Gastroesophageal sphincter (tissue), 4 donors: ENCODE measurements around the gene S100A16. TPM values are rescaled to one million over a fixed set of nuclear protein-coding genes. Genes with fewer than 3 reads are reported as not detected.

ENCODE experiments used
- ATAC-seq: fragments of 150-250 bp; one replicate; pipeline ENCODE4 v1.9.1; 2016; ENCODE audit warnings: mild to moderate bottlenecking, moderate library complexity
- H3K27ac ChIP-seq, 4 donors: fragments of 200-600 bp; sonication (generic) in 3 of 4; 1 replicate in 3 of 4; 2 replicates in 1 of 4; pipeline ENCODE4 v1.5.1; 2016 to 2019
- H3K27me3 ChIP-seq: fragments of 200-600 bp; sonication (generic); one replicate; pipeline ENCODE4 v1.5.1; 2019
- H3K36me3 ChIP-seq, 2 donors: fragments of 200-600 bp; sonication (generic); one replicate each; pipeline ENCODE4 v1.5.1; 2019; ENCODE audit warnings: control low read depth in 1 of 2
- H3K4me1 ChIP-seq, 3 donors: fragments of 200-600 bp; sonication (generic); 1 replicate in 2 of 3; 2 replicates in 1 of 3; pipeline ENCODE4 v1.5.1; 2016 to 2019; ENCODE audit warnings: control low read depth in 2 of 3
- H3K4me3 ChIP-seq, 2 donors: fragments of 200-600 bp; sonication (generic); one replicate each; pipeline ENCODE4 v1.5.1; 2019; ENCODE audit warnings: mild to moderate bottlenecking in 1 of 2, moderate library complexity in 1 of 2
- H3K9me3 ChIP-seq, 3 donors: fragments of 200-600 bp; sonication (generic); one replicate each; pipeline ENCODE4 v1.5.1; 2017 to 2019; ENCODE audit warnings: control low read depth in 2 of 3
- EP300 ChIP-seq: sonication (generic); formaldehyde crosslinking; IDR thresholded peaks from one replicate; pipeline ENCODE4 v1.6.1; 2017; ENCODE audit warnings: antibody characterized with exemption, mild to moderate bottlenecking
- POLR2A ChIP-seq, 2 donors: fragments of 450-650 bp; IDR thresholded peaks; one replicate each; pipeline ENCODE4 v1.6.1; 2017; ENCODE audit warnings: antibody characterized with exemption in 2 of 2, mild to moderate bottlenecking in 2 of 2, moderate library complexity in 1 of 2
- POLR2AphosphoS5 ChIP-seq: sonication (generic); formaldehyde crosslinking; IDR thresholded peaks from one replicate; pipeline ENCODE4 v1.6.1; 2017; ENCODE audit warnings: antibody characterized with exemption
- WGBS, 2 donors: methylation state at CpG; one replicate each; pipeline ENCODE4 v1.1.5; 2018; ENCODE audit warnings: low coverage in 1 of 2; 5-methylcytosine and 5-hydroxymethylcytosine counted together
- total RNA-seq, 4 donors: library from RNA; depleted of rRNA; stranded (reverse); fragments of >200 nt; gene quantifications; one replicate each; pipeline ENCODE4 v1.1.0, GENCODE V29; 2016
- TF ChIP-seq, protein P1 (sequence below), 4 experiments: fragments of 200-600 bp in 2 of 4; fragments of 450-650 bp in 2 of 4; sonication (generic) in 1 of 4; IDR thresholded peaks; one replicate each; pipeline ENCODE4 v1.5.1; 2017 to 2019; ENCODE audit warnings: antibody characterized with exemption in 4 of 4, mild to moderate bottlenecking in 2 of 4, moderate library complexity in 2 of 4

Gene S100A16
- total RNA-seq, 4 donors from 2014 or later, result 49.7 to 121 (median 71.5) TPM

DNA sequence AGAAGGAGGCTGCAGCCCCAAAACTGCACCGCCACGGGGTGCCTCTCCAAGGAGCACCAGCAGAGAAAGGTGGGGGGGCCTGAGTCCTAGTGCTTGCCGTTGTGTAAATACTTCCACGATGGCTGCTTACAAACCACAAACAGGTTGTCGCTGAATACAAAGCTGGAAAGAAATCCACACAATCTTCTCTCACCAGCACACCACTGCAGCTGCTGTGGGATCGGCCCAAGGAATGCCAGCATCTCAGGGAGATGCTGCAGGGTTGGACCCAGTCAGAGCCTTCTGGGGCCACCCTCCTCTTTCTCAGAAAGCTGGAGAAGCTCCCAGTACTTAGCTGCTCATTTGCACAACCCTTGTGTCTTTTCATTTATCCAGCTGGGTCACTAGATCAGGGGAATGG is 6.2 kb upstream of the S100A16 start:
- ATAC-seq, result no peak
- peaks cover 0 to 17% (median 15%) of the 10 kb centered on the region in 3 donors for H3K4me1 ChIP-seq
- H3K4me3 ChIP-seq, result no peak overlapping the region
- WGBS, 2 donors, result 98% methylated on average over 6 of the region's 6 CpGs; no CpG with 5 or more reads in 1 of the 2 donors
- H3K27ac ChIP-seq, result no peak overlapping the region
- H3K36me3 ChIP-seq, result peaks cover 0 to 44% of the 10 kb centered on the region in 2 donors
- no peaks in the 10 kb centered on the region for H3K27me3 ChIP-seq
- no peaks in the 10 kb centered on the region for H3K9me3 ChIP-seq
- TF ChIP-seq EP300 (no peak), POLR2A (IDR thresholded peaks at IDR 0.05) (no peak), POLR2AphosphoS5 (no peak)
- TF ChIP-seq, protein P1, sequence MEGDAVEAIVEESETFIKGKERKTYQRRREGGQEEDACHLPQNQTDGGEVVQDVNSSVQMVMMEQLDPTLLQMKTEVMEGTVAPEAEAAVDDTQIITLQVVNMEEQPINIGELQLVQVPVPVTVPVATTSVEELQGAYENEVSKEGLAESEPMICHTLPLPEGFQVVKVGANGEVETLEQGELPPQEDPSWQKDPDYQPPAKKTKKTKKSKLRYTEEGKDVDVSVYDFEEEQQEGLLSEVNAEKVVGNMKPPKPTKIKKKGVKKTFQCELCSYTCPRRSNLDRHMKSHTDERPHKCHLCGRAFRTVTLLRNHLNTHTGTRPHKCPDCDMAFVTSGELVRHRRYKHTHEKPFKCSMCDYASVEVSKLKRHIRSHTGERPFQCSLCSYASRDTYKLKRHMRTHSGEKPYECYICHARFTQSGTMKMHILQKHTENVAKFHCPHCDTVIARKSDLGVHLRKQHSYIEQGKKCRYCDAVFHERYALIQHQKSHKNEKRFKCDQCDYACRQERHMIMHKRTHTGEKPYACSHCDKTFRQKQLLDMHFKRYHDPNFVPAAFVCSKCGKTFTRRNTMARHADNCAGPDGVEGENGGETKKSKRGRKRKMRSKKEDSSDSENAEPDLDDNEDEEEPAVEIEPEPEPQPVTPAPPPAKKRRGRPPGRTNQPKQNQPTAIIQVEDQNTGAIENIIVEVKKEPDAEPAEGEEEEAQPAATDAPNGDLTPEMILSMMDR (IDR thresholded peaks at IDR 0.05), result no peak

DNA sequence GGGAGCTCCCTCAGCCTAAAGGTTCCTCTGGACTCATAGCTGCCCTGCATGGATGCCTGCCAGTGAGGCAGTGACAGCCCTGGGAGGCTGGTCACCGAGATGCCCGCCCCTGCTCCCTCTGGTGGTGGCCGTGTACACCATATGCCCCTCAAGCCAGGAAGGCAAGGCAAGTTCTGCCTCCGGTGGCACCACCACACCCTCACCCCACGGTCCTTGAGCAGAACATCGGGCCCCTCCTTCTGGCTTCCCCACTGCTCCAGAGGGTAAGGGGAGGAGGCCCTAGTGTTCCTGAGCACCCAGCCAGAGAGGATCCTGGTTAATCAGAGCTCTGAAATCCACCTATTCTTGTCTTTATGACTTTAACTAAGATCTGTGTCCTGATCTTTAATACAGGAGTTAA is 4.7 kb upstream of the S100A16 start:
- ATAC-seq, result peak; percentile 82

DNA sequence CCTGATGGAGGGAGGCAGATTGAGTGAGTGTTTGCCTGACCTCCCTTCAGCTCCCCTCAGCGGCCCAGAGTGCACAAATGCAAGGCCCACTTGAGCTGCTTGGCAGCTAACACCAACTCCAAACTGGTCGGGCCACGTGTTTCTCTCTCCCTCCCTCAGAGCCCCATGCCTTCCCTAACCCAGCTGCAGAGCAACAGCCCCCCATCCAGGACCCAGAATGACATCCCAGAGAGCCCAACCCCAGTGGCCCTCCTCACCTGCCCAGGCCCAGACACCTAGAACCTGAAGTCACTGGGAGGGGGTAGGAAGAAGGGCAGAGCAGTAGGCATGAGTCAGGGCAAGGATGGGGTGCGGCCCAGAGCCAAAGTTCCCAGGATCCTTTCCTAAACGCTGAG is 4.0 kb upstream of the S100A16 start:
- Histone ChIP-seq H3K4me3 (no peak overlapping the region), H3K36me3 (peaks cover 0 to 27% of the 10 kb centered on the region in 2 donors), H3K9me3 (no peaks in the 10 kb centered on the region), H3K27me3 (no peaks in the 10 kb centered on the region), H3K4me1 (peaks cover 0 to 22% (median 19%) of the 10 kb centered on the region in 3 donors), H3K27ac (peak overlapping the region in 2 of 4 donors; percentile 53)
- 44 to 80% methylated on average over 1 to 4 of the region's 5 CpGs for WGBS, 2 donors
- TF ChIP-seq POLR2A (IDR thresholded peaks at IDR 0.05), result no peak
- TF ChIP-seq POLR2AphosphoS5, result no peak
- no peak for TF ChIP-seq EP300
- TF ChIP-seq, protein P1 (IDR thresholded peaks at IDR 0.05), result no peak
- ATAC-seq, result no peak

More for the DNA sequence above, 4.7 kb upstream of the S100A16 start:
- Histone ChIP-seq H3K4me1 (peaks cover 0 to 20% (median 19%) of the 10 kb centered on the region in 3 donors), H3K27ac (peak overlapping the region in 2 of 4 donors; percentile 53), H3K4me3 (no peak overlapping the region), H3K27me3 (no peaks in the 10 kb centered on the region), H3K36me3 (peaks cover 0 to 30% of the 10 kb centered on the region in 2 donors), H3K9me3 (no peaks in the 10 kb centered on the region)
- TF ChIP-seq POLR2A (IDR thresholded peaks at IDR 0.05), result no peak
- TF ChIP-seq, protein P1 (IDR thresholded peaks at IDR 0.05), result peak in 2 of 4 experiments; percentile 56 to 58
- WGBS, 2 donors, result no CpG with 5 or more reads among the region's 6 CpGs

DNA sequence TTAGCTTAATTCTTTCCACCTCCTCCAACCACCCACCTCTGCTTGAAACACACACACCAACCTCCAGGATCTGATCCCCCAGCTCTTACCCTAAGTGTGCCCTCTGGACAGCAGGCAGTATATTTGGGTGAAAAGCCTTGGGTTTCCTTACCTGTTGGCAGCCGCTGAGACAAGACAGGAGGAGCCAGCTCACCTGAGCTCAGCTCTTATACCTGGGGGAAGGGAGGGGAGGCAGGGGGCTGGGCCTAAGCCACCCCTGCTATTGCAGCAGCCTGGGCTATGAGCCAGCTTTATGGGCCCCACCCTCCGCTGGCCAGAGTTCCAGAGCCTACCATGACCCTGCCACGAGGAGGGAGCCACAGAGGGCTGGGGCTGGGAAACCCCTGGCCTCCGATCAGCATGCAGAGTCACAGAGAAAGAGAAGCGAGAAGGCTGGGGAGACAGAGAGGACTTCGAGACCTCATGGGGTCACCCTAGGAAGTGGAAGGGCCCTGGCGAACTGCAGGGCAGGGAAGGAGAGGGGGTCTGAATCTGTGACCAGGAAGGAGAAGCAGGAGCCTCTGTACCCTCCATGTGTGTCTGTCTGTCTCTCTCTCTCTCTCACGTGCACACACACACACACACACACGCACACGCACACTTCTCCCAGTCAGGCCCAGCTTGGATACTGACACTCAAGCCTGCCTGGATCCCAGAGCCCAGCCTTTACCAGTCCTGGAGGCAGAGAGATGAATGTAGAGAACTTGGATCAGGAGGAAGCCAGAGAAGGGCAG is 3.4 kb upstream of the S100A16 start, which contains the start of gene S100A14:
Gene S100A14, minus strand, starts transcription at position 182 of the 773 bp plus-strand sequence. CDS start 467 bp downstream, outside the sequence.
- 40 to 77% methylated on average over 1 to 2 of the region's 10 CpGs for WGBS, 2 donors
- Histone ChIP-seq H3K4me1 (peaks cover 0 to 28% (median 22%) of the 10 kb centered on the region in 3 donors), H3K27me3 (no peaks in the 10 kb centered on the region), H3K36me3 (peaks cover 0 to 27% of the 10 kb centered on the region in 2 donors), H3K9me3 (no peaks in the 10 kb centered on the region), H3K4me3 (no peak within 1 kb of the TSS), H3K27ac (peak within 1 kb of the TSS in 2 of 4 donors; percentile 53)
- TF ChIP-seq EP300 (no peak), POLR2A (IDR thresholded peaks at IDR 0.05) (no peak), POLR2AphosphoS5 (no peak)
- TF ChIP-seq, protein P1 (IDR thresholded peaks at IDR 0.05), result no peak
- ATAC-seq, result no peak

DNA sequence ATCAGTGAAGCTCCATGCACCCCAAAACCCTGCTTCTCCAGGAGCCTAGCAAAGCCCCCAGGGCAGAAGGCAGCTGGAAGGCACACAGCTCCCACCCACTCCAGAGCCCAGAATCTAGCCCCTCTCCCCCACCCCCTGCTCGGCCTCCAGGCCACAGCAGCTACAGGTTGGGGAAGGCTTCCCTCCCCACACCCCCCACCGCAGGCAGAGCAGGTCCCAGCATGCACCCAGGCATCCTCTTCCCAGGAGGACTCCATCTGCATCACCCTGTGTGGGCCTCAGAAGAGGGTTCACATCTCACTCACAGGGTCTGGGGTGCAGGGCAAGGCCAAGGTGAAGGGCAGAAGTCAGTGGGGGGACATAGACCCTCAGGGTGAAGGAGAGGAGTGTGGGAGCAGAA is 2.5 kb upstream of the S100A16 start:
- H3K36me3 ChIP-seq, result peaks cover 0 to 25% of the 10 kb centered on the region in 2 donors
- no peak overlapping the region for H3K4me3 ChIP-seq
- H3K9me3 ChIP-seq, result no peaks in the 10 kb centered on the region
- no peak for ATAC-seq
- no peaks in the 10 kb centered on the region for H3K27me3 ChIP-seq
- WGBS, 2 donors, result no CpG with 5 or more reads among the region's 2 CpGs
- no peak for TF ChIP-seq POLR2AphosphoS5
- TF ChIP-seq, protein P1 (IDR thresholded peaks at IDR 0.05), result no peak
- TF ChIP-seq POLR2A (IDR thresholded peaks at IDR 0.05), result no peak
- TF ChIP-seq EP300, result no peak
- no peak overlapping the region for H3K27ac ChIP-seq
- peaks cover 0 to 37% (median 31%) of the 10 kb centered on the region in 3 donors for H3K4me1 ChIP-seq
